ENCODE measurements around the gene EFHD1.
"Not testable (repeated sequence)": the region's sequence is repeated elsewhere in the genome, so short reads cannot be mapped to it uniquely, and the experiment has no call there.

Gene EFHD1

DNA sequence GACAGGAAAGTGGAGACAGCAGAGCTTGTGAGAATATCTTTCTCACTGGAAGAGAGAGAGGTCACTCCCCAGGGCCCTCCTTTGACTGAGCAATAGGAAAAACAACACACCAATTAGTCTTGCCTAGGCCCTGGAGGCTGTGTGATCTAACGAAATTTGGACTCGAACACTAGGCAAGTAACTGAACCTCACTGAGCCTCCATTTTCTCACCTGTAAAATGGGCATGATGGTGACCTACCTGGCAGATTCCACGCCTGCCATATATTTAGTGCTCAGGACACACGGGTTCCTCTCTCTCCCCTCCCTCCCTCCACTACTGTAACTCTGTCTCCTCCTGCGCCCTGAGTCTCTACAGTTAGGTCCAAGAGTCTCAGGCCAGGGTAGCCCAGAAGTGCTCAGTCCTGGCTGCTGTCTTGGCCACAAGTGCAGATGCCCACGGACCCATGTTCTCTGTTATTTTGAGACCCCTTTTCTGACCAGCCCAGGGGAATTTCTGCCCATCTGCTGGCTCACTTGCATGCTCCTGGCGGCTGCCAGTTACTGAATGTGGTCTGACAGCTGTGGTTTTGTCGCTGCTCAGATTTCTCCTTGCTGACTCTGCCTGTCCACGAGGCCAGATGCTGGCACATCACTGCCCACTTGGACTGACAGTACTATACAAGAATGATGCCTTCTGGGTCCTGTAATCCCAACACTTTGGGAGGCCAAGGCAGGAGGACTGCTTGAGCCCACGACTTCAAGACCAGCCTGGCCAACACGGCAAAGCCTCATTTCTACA lies 54.2 kb downstream of the EFHD1 start:
- no peak for DNase-seq (ENCODE audit: extremely low spot score, insufficient read length, low read depth)
- FAIRE-seq = no peak

DNA sequence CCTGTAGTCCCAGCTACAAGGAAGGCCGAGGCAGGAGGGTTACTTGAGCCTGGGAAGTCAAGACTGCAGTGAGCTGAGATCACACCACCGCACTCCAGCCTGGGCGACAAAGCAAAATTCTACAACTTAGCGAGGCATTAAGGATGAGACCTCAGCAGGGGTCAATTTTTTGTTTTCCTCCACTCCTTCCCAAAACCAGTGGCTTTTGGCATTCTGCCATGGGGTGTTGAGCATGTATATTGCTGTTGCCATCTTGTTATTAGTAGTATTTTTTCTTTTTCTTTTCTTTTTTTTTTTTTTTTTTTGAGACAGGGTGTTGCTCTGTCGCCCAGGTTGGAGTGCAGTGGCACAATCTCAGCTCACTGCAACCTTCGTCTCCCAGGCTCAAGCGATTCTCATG lies 54.8 kb downstream of the EFHD1 start:
- no peak for DNase-seq (ENCODE audit: extremely low spot score, insufficient read length, low read depth)
- FAIRE-seq = no peak

DNA sequence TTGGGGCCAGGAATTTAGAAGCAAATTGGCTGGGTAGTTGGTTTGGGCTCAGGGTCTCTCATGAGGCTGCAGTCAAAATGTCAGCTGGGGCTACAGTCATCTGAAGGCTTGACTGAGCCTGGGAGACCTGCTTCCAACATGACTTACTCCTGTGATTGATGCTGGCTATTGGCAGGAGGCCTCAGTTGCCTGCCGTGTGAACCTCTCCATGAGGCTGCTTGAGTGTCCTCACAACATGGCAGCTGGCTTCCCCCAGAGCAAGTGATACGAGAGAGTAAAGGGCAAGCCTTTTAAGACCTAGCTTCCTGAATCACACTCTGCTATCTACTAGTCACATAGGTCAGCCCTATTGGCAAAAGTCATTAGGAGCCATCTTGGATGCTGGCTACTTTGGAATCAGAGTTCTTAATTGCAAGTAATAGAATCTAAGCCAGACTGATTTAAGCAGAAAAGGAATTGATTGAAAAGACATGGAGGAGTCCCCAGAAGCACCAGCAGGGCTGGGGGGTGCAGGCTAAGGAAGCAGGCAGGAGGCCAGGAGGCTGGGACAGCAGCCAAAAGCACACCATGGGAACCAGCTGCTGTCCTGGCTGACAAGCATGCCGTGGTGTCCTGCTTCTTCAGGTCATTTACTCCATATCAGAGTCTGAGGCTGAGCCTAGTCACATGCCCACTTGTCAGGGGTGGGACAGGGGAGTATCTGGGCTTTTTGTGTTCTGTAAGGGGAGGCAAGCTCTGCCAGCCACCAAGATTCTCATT lies 55.9 kb downstream of the EFHD1 start:
- no peak for DNase-seq (ENCODE audit: extremely low spot score, insufficient read length, low read depth)
- no peak for FAIRE-seq

DNA sequence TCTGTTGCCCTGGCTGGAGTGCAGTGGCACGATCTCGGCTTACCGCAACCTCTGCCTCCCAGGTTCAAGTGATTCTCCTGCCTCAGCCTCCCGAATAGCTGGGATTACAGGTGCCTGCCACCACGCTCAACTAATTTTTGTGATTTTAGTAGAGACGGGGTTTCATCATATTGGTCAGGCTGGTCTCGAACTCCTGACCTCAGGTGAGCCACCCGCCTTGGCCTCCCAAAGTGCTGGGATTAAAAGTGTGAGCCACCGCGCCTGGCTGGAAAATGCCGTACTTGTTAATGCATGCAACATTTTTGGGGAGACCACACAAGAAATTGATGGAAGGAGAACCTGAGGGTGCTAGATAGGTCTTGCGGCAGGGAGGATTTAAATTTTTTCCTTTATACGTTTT lies 57.7 kb downstream of the EFHD1 start:
- not testable (repeated sequence) for DNase-seq (ENCODE audit: extremely low spot score, insufficient read length, low read depth); FAIRE-seq

DNA sequence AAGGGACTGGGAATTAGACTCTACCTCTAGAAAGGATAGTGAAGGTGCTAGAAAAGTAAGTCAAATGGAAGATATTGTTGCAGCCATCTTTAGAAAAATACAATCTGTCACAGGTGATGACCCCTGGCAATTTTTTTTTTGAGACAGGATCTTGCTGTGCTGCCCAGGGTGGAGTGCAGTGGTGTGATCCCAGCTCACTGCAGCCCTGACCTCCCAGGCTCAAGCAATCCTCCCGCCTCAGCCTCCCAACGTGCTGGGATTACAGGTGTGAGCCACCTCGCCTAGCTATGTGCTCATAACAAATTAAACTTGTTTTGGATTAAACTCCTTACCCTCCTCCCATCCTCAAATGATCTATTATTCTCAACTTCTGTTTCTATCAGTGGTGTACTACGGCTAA lies 59.9 kb downstream of the EFHD1 start:
- FAIRE-seq = no peak
- DNase-seq (ENCODE audit: extremely low spot score, insufficient read length, low read depth) = no peak

DNA sequence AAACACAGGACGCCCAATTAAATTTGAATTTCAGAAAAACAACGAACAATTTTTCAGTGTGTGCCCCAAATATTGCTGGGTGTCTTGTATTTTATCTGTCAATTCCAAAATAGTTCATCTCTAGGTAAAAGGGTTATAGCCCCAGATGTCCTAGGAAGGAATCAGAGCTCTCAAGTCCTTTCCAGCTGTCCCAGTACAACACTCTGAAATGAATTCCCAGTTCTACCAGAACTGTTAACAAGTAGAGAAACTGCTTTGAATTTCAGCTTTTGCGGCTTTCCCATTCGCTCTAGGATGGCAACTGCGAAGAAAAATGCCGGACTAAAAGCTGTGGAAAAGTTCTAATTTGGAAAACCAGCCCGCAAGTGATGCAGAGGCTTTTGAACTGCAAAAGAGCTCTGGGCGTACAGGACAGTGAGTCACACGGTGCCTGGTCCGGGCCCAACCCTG lies 63.2 kb downstream of the EFHD1 start:
- FAIRE-seq (no peak), DNase-seq (ENCODE audit: extremely low spot score, insufficient read length, low read depth) (no peak)

DNA sequence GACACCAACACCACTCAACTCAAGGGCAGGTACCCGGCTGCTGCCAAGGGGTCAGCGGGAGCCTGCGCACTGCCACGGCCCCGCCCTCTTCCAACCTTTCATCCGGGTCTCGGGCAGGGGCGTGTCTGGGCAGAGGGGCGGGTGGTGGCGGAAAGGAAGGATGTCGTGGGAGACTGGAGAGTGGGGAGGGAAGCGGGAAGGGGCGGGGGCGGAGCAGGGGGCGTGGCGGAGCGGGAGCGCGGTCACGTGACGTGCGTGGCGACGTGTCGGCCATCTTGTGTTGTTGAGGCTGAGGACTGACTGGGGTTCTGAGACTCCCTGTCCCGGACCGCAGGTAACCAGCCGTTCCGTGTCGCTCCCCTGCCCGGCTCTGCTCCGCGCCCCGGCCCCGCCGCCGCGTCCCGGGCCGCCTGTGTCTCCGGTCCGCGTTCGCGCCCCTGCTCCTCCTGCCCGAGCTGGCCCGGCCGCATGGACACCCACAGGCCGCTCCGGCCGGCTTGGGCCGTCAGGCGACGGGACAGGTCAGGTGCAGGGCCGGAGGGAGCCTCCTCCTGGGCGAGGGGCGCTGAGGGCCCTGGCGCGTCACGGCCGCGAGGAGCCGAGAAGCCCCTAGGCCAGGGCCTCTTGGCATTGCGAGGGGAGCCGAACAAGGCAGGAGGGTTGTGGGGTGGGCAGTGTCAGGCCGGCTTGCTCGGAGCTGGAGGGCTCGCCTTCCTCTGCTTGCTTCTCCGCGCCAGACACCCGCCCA lies 63.8 kb downstream of the EFHD1 start, which contains the start of gene GIGYF2:
Gene GIGYF2 (plus strand): TSS at position 273 of the 748 bp plus-strand sequence. CDS start 37,867 bp downstream, outside the sequence.
- DNase-seq (ENCODE audit: extremely low spot score, insufficient read length, low read depth) = peak; percentile 91
- FAIRE-seq = peak; percentile 95

DNA sequence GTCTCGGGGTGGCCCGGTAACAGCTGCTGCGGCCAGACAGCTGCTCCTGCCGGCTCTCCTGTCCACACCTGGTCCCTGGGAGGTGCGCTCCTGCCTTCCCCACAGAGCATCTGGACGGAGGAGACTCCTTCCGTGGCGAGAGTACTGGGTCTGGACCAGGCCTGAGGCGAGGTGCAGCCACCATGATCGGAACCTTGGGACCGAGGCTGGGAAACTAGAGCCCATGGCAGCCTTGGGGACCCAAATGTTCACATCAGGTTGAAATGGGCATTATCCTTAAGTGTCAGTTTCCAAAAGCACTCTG lies 64.4 kb downstream of the EFHD1 start:
- no peak for FAIRE-seq
- DNase-seq (ENCODE audit: extremely low spot score, insufficient read length, low read depth) = peak; percentile 5

DNA sequence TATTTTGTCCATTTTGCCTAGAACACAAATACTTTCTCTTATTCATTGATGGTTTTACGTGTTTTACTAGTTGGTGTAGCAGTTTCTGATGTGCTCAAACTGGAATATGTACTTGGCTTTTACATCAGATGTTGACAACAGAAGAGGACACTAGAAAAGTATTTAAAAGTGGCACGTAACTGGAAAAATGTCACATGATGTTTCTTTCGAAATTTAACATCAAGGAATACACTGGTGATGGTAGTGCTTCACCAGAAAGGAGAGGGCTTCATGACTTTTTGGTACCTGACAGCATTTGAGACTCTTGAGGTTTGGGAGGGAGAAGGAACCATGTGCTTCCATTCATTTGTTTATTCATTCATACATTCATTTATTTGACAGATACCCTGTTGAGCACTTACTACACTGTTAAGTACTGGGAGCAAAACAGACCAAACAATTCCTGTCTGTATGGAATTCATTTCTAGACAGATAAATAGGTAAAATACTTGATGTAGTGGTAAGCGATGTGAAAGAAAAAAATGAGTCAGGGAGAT lies 65.2 kb downstream of the EFHD1 start:
- FAIRE-seq (no peak), DNase-seq (ENCODE audit: extremely low spot score, insufficient read length, low read depth) (no peak)

DNA sequence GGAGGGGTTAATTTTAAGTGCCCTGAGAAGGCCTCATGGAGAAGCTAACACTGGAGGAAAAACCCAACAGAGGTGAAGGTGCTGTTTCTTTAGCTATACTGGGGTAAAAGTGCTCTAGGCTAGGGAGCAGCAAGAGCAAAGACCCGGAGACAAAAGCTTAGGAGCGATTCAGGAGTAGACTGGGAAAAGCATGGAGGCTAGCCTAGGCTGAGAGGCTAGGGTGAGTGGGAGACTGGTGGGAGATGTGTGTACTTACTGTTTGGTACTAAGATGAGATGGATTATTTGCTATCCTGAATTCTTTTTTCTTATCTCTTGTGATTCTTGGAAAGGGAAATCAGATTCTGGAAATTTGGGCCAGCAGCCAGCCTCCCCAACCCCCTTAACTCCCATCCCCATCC lies 65.7 kb downstream of the EFHD1 start:
- DNase-seq (ENCODE audit: extremely low spot score, insufficient read length, low read depth) (no peak), FAIRE-seq (no peak)

DNA sequence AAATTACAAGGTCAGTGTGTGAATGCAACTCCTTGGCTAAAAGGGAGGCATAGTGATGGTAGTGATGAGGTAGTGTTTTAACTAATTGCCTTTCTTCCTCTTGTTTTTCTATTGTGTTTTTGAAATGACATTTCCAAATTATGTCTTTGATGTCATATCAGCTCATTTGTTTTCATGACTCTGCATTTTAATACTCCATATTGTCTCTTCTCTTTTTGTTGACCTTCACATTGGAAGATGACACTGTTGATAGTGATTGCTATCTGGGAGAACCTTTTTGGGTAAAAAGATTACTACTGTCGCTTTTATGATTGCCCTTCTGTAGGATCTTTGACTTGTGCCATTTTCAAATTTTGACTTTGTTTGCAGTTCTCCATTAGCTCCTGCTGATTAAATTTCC lies 66.8 kb downstream of the EFHD1 start:
- FAIRE-seq (no peak), DNase-seq (ENCODE audit: extremely low spot score, insufficient read length, low read depth) (no peak)

DNA sequence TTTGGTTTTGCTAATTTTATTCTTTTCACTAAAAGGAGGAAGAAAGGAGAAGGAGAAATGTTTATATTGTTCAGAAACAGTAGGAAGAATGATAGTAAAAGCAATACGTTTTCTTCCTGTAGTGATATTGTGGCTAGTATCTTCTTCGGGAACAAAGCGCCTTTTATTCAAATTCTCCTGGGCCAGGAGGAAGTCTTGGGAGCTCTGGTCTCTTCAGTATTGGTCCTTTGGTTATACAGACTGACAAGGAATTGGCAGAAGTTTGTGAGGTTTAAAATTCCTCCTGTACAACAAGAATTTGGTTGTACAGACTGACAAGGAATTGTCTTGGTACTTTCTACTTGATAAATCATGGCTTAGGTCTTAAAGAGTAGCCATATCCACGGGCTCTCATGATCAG lies 73.7 kb downstream of the EFHD1 start:
- no peak for FAIRE-seq
- DNase-seq (ENCODE audit: extremely low spot score, insufficient read length, low read depth) = no peak

DNA sequence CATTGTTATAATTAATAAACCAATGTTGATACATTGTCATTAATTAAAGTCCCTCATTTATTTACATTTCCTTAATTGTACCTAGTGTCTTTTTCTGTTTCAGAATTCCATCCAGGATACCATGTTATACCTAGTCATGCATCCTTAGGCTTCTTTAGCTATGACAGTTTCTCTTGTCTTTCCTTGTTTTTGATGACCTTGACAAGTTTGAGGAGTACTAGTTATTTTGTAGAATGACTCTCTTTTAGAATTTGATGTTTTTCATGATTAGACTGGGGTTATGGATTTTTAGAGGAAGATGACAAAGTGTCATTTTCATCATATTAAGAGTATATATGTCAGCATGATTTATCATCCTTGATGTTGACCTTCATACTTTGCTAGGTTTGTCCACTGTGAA lies 80.1 kb downstream of the EFHD1 start:
- peak; percentile 66 for FAIRE-seq
- no peak for DNase-seq (ENCODE audit: extremely low spot score, insufficient read length, low read depth)

DNA sequence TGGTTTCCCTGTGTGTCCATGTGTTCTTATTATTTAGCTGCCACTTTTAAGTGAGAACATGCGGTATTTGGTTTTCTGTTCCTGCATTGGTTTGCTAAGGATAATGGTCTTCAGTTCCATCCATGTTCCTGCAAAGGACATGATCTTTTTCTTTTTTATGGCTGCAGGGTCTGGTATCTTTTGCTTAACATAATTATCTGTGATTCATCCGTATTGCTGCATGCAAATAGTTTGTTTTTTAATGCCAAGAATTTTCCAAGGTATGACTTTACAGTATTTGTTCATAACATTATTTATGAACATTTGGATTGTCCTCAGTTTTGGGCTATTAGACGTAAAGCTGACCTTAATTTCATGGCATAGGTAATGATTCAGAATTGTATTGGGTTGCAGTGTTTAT lies 81.6 kb downstream of the EFHD1 start:
- DNase-seq (ENCODE audit: extremely low spot score, insufficient read length, low read depth) (no peak), FAIRE-seq (no peak)

DNA sequence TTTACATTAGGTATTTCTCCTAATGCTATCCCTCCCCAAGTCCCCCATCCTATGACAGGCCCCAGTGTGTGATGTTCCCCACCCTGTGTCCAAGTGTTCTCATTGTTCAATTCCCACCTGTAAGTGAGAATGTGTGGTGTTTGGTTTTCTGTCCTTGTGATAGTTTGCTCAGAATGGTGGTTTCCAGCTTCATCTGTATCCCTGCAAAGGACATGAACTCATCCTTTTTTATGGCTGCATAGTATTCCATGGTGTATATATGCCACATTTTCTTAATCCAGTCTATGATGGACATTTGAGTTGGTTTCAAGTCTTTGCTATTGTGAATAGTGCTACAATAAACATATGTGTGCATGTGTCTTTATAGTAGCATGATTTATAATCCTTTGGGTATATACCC lies 86.7 kb downstream of the EFHD1 start:
- not testable (repeated sequence) for DNase-seq (ENCODE audit: extremely low spot score, insufficient read length, low read depth); FAIRE-seq

DNA sequence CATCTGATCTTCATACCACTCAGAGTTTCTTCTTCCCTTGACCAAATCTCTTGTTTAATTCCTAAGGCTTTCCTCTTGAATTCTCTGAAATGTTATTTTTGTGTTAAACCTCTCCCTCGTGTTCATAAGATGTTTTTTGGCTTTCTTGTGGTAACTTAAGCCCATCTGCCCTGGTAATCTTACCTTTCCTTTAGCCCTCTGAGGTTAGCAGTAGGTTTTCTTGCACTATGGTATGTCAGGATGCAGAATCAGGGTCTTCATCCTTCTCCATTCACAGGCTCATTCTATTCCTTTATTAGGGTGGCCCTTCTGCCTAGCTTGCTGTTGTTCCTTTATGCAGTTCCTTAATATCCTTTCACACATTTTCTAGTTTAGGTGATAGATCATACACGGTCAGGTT lies 87.9 kb downstream of the EFHD1 start:
- DNase-seq (ENCODE audit: extremely low spot score, insufficient read length, low read depth) (no peak), FAIRE-seq (no peak)

DNA sequence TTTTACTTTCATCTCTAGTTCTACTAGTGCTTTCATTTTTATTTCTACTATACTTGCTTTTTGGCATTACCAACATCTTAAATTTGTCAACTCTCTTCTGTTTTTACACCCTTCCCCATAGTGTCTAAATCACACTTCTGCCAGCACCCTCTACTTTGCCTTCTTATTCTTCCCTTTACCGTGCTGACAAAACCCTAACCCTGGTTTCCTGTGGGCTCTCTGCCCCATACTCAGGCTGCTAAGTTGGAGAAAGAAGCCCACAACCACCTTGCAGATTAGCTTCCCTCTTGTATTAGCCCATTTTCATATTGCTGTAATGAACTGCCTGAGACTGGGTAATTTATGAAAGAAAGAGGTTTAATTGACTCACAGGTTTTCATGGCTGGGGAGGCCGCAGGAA lies 88.5 kb downstream of the EFHD1 start:
- no peak for FAIRE-seq

DNA sequence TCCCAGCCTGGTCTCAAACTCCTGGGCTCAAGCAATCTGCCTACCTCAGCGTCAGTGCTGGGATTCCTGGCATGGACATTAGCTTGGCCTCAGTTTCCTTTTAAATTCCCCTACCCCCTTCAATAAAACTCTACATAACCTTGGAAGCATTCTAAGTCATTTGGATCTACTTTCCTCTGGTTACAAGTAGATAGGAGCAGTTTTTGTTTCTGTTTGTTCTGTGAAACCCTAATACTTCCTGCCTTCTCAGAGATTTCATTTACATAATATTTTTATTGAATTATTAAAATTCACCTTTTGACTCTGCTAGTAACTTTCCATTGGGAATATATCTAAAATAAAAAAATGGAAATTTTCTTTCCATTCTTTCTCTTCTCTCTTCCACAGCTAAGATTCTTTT lies 89.6 kb downstream of the EFHD1 start:
- no peak for FAIRE-seq
- no peak for DNase-seq (ENCODE audit: extremely low spot score, insufficient read length, low read depth)

More for the DNA sequence above, 88.5 kb downstream of the EFHD1 start:
- no peak for DNase-seq (ENCODE audit: extremely low spot score, insufficient read length, low read depth)

DNA sequence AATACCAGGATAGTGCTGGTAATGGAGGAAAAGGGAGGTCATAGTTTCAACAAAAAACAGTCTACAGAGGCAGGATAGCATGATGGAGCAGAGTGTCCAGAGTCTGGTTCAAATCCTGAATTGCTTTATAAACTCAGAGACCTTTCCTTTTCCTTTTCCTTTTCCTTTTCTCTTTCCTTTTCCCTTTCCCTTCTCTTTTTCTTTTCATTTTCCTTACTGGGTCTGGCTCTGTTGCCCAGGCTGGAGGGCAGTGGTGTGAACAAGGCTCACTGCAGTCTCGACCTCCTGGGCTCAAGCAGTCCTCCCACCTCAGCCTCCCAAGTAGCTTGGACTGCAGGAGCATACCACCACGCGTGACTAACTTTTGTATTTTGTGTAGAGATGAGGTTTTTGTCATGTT lies 95.4 kb downstream of the EFHD1 start:
- FAIRE-seq (no peak), DNase-seq (ENCODE audit: extremely low spot score, insufficient read length, low read depth) (no peak)

DNA sequence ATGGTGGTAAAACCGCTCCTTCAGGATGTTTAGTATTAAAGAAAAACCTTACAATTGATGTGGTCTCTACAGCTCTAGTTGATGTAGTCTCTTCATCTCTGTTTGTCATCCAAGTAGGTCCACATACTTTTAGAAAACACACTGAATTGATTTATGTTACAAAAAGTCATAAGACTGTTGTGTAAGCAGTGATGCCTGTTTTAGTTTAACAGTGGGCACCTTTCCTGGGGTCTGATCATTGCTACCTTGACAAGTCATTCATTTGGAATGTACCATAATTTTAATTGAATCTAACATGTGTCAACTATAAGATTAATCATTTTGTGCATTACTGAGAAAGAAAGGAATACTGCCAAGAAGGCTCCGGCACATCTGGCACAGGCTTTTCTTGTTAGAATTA lies 98.1 kb downstream of the EFHD1 start:
- FAIRE-seq (no peak), DNase-seq (ENCODE audit: extremely low spot score, insufficient read length, low read depth) (no peak)
